ENCODE data around the gene TGDS.

Gene TGDS

GRCh38 chr13:94542917-94543316 lies 53.0 kb downstream of the TGDS start:
- Histone ChIP-seq H3K4ac (ENCODE audit: low read depth, low read length) (no peak overlapping the region), H4K5ac (ENCODE audit: low read length) (no peak overlapping the region), H3K23ac (ENCODE audit: low read length) (no peak overlapping the region), H3K4me1 (ENCODE audit: control insufficient read depth, low read depth, low read length) (no peaks in the 10 kb centered on the region), H3K4me3 (ENCODE audit: low read length) (no peak overlapping the region), H3K27ac (ENCODE audit: low read depth, low read length) (no peak overlapping the region), H3K4me2 (ENCODE audit: low read length) (no peak overlapping the region), H2BK120ac (ENCODE audit: low read depth, low read length) (no peak overlapping the region), H4K8ac (ENCODE audit: low read depth, low read length) (no peak overlapping the region), H3K36me3 (ENCODE audit: control insufficient read depth, insufficient read depth, low read length) (no peaks in the 10 kb centered on the region), H2BK15ac (replicated peaks; ENCODE audit: low read depth) (no peak overlapping the region), H2BK5ac (ENCODE audit: low read length) (no peak overlapping the region), H3K27me3 (ENCODE audit: insufficient read depth, low read length, poor library complexity) (no peaks in the 10 kb centered on the region), H3K79me1 (ENCODE audit: low read length) (no peaks in the 10 kb centered on the region), H3K18ac (ENCODE audit: low read length) (no peak overlapping the region), H3K56ac (ENCODE audit: low read length) (no peak overlapping the region), H3K9ac (ENCODE audit: low read length) (no peak overlapping the region), H2AK5ac (ENCODE audit: low read length) (no peak overlapping the region), H3K79me2 (ENCODE audit: control insufficient read depth, insufficient read depth, low read length) (no peaks in the 10 kb centered on the region)
- WGBS (ENCODE audit: extremely low coverage, insufficient coverage, low lambda C conversion rate) = no CpG with 5 or more reads among the region's 6 CpGs
- no peak for DNase-seq

GRCh38 chr13:94537740-94538630 lies 58.0 kb downstream of the TGDS start:
- no CpG with 5 or more reads among the region's 7 CpGs for WGBS (ENCODE audit: extremely low coverage, insufficient coverage, low lambda C conversion rate)

GRCh38 chr13:94535775-94536174 lies 60.2 kb downstream of the TGDS start:
- no peak overlapping the region for H2BK120ac ChIP-seq (ENCODE audit: low read depth, low read length)
- no CpG with 5 or more reads among the region's 4 CpGs for WGBS (ENCODE audit: extremely low coverage, insufficient coverage, low lambda C conversion rate)
- no peak overlapping the region for H3K27ac ChIP-seq (ENCODE audit: low read depth, low read length)
- H3K56ac ChIP-seq (ENCODE audit: low read length) = no peak overlapping the region
- H3K79me1 ChIP-seq (ENCODE audit: low read length) = no peaks in the 10 kb centered on the region
- no peak for DNase-seq
- H3K9ac ChIP-seq (ENCODE audit: low read length) = no peak overlapping the region
- no peaks in the 10 kb centered on the region for H3K4me1 ChIP-seq (ENCODE audit: control insufficient read depth, low read depth, low read length)
- H3K23ac ChIP-seq (ENCODE audit: low read length) = no peak overlapping the region
- no peak overlapping the region for H2BK5ac ChIP-seq (ENCODE audit: low read length)
- no peak overlapping the region for H3K4me2 ChIP-seq (ENCODE audit: low read length)
- no peak overlapping the region for H2BK15ac ChIP-seq (replicated peaks; ENCODE audit: low read depth)
- H3K4me3 ChIP-seq (ENCODE audit: low read length) = no peak overlapping the region
- no peak overlapping the region for H3K18ac ChIP-seq (ENCODE audit: low read length)
- no peak overlapping the region for H4K5ac ChIP-seq (ENCODE audit: low read length)
- H3K36me3 ChIP-seq (ENCODE audit: control insufficient read depth, insufficient read depth, low read length) = no peaks in the 10 kb centered on the region
- H4K8ac ChIP-seq (ENCODE audit: low read depth, low read length) = no peak overlapping the region
- no peaks in the 10 kb centered on the region for H3K27me3 ChIP-seq (ENCODE audit: insufficient read depth, low read length, poor library complexity)
- no peak overlapping the region for H2AK5ac ChIP-seq (ENCODE audit: low read length)
- no peaks in the 10 kb centered on the region for H3K79me2 ChIP-seq (ENCODE audit: control insufficient read depth, insufficient read depth, low read length)
- H3K4ac ChIP-seq (ENCODE audit: low read depth, low read length) = no peak overlapping the region

More at GRCh38 chr13:94537740-94538630, 58.0 kb downstream of the TGDS start:
- H3K56ac ChIP-seq (ENCODE audit: low read length) = no peak overlapping the region
- no peaks in the 10 kb centered on the region for H3K79me2 ChIP-seq (ENCODE audit: control insufficient read depth, insufficient read depth, low read length)
- no peaks in the 10 kb centered on the region for H3K27me3 ChIP-seq (ENCODE audit: insufficient read depth, low read length, poor library complexity)
- H2BK120ac ChIP-seq (ENCODE audit: low read depth, low read length) = no peak overlapping the region
- no peak overlapping the region for H2BK5ac ChIP-seq (ENCODE audit: low read length)
- no peak overlapping the region for H3K9ac ChIP-seq (ENCODE audit: low read length)
- no peak overlapping the region for H3K4ac ChIP-seq (ENCODE audit: low read depth, low read length)
- no peak overlapping the region for H3K4me3 ChIP-seq (ENCODE audit: low read length)
- H3K18ac ChIP-seq (ENCODE audit: low read length) = no peak overlapping the region
- no peaks in the 10 kb centered on the region for H3K79me1 ChIP-seq (ENCODE audit: low read length)
- no peak overlapping the region for H3K23ac ChIP-seq (ENCODE audit: low read length)
- H4K8ac ChIP-seq (ENCODE audit: low read depth, low read length) = no peak overlapping the region
- H3K4me2 ChIP-seq (ENCODE audit: low read length) = no peak overlapping the region
- no peak overlapping the region for H2BK15ac ChIP-seq (replicated peaks; ENCODE audit: low read depth)
- no peaks in the 10 kb centered on the region for H3K4me1 ChIP-seq (ENCODE audit: control insufficient read depth, low read depth, low read length)
- H4K5ac ChIP-seq (ENCODE audit: low read length) = no peak overlapping the region
- H3K27ac ChIP-seq (ENCODE audit: low read depth, low read length) = no peak overlapping the region
- H3K36me3 ChIP-seq (ENCODE audit: control insufficient read depth, insufficient read depth, low read length) = no peaks in the 10 kb centered on the region
- no peak for DNase-seq
- no peak overlapping the region for H2AK5ac ChIP-seq (ENCODE audit: low read length)

GRCh38 chr13:94535231-94535630 lies 60.7 kb downstream of the TGDS start:
- Histone ChIP-seq H3K9ac (ENCODE audit: low read length) (no peak overlapping the region), H2AK5ac (ENCODE audit: low read length) (no peak overlapping the region)

GRCh38 chr13:94534166-94534565 lies 61.8 kb downstream of the TGDS start:
- DNase-seq = no peak
- H2AK5ac ChIP-seq (ENCODE audit: low read length) = no peak overlapping the region
- H2BK15ac ChIP-seq (replicated peaks; ENCODE audit: low read depth) = no peak overlapping the region
- H3K4me2 ChIP-seq (ENCODE audit: low read length) = no peak overlapping the region
- no peak overlapping the region for H2BK120ac ChIP-seq (ENCODE audit: low read depth, low read length)
- no peaks in the 10 kb centered on the region for H3K27me3 ChIP-seq (ENCODE audit: insufficient read depth, low read length, poor library complexity)
- H3K79me2 ChIP-seq (ENCODE audit: control insufficient read depth, insufficient read depth, low read length) = no peaks in the 10 kb centered on the region
- H3K56ac ChIP-seq (ENCODE audit: low read length) = no peak overlapping the region
- H3K27ac ChIP-seq (ENCODE audit: low read depth, low read length) = no peak overlapping the region
- no peak overlapping the region for H4K8ac ChIP-seq (ENCODE audit: low read depth, low read length)
- H3K36me3 ChIP-seq (ENCODE audit: control insufficient read depth, insufficient read depth, low read length) = no peaks in the 10 kb centered on the region
- H3K9ac ChIP-seq (ENCODE audit: low read length) = no peak overlapping the region
- no peak overlapping the region for H3K23ac ChIP-seq (ENCODE audit: low read length)
- no peak overlapping the region for H3K18ac ChIP-seq (ENCODE audit: low read length)
- no peak overlapping the region for H4K5ac ChIP-seq (ENCODE audit: low read length)
- no peak overlapping the region for H2BK5ac ChIP-seq (ENCODE audit: low read length)
- H3K4me3 ChIP-seq (ENCODE audit: low read length) = no peak overlapping the region
- no peaks in the 10 kb centered on the region for H3K4me1 ChIP-seq (ENCODE audit: control insufficient read depth, low read depth, low read length)
- no peaks in the 10 kb centered on the region for H3K79me1 ChIP-seq (ENCODE audit: low read length)
- WGBS (ENCODE audit: extremely low coverage, insufficient coverage, low lambda C conversion rate) = no CpG with 5 or more reads among the region's 1 CpG
- no peak overlapping the region for H3K4ac ChIP-seq (ENCODE audit: low read depth, low read length)

More at GRCh38 chr13:94535231-94535630, 60.7 kb downstream of the TGDS start:
- no peak overlapping the region for H3K27ac ChIP-seq (ENCODE audit: low read depth, low read length)
- H2BK15ac ChIP-seq (replicated peaks; ENCODE audit: low read depth) = no peak overlapping the region
- no peak overlapping the region for H3K18ac ChIP-seq (ENCODE audit: low read length)
- no peak for DNase-seq
- no CpG with 5 or more reads among the region's 2 CpGs for WGBS (ENCODE audit: extremely low coverage, insufficient coverage, low lambda C conversion rate)
- H3K79me2 ChIP-seq (ENCODE audit: control insufficient read depth, insufficient read depth, low read length) = no peaks in the 10 kb centered on the region
- no peaks in the 10 kb centered on the region for H3K79me1 ChIP-seq (ENCODE audit: low read length)
- no peak overlapping the region for H3K23ac ChIP-seq (ENCODE audit: low read length)
- no peaks in the 10 kb centered on the region for H3K4me1 ChIP-seq (ENCODE audit: control insufficient read depth, low read depth, low read length)
- H4K5ac ChIP-seq (ENCODE audit: low read length) = no peak overlapping the region
- H4K8ac ChIP-seq (ENCODE audit: low read depth, low read length) = no peak overlapping the region
- no peaks in the 10 kb centered on the region for H3K36me3 ChIP-seq (ENCODE audit: control insufficient read depth, insufficient read depth, low read length)
- no peak overlapping the region for H3K4ac ChIP-seq (ENCODE audit: low read depth, low read length)
- no peak overlapping the region for H3K56ac ChIP-seq (ENCODE audit: low read length)
- no peak overlapping the region for H2BK5ac ChIP-seq (ENCODE audit: low read length)
- H3K4me2 ChIP-seq (ENCODE audit: low read length) = no peak overlapping the region
- H2BK120ac ChIP-seq (ENCODE audit: low read depth, low read length) = no peak overlapping the region
- no peaks in the 10 kb centered on the region for H3K27me3 ChIP-seq (ENCODE audit: insufficient read depth, low read length, poor library complexity)
- no peak overlapping the region for H3K4me3 ChIP-seq (ENCODE audit: low read length)
